GM21367 (cell line): Measurements from ENCODE around the gene NFIA.

Source experiments
- ATAC-seq: cut with Tn5 transposase; IDR thresholded peaks from one replicate; pipeline ENCODE4 v1.9.1; 2021; ENCODE audit not compliant: unreplicated experiment

NFIA gene

DNA sequence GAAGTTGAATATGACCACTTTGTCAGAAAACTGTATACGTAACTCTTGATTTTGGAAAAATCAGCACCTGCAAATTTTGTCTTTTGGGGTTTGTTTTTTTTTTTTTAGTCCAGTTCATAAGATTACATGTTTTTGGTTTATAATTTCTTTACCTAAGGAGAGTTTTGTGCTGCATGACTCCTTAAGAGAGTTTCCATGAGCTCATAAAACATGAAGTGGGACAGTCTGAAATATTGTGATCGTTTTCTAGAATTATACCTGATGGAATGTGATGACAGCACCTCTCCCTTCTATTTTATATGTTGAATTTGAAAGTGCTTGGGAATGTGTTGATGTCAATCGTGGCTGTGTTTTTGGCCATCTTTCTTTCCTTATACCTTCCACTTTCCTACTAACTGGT is 158.5 kb downstream of the NFIA start:
- no peak for ATAC-seq

GRCh38 chr1:61241411-61241838 is 159.1 kb downstream of the NFIA start:
- ATAC-seq = no peak

- no peak for ATAC-seq
Observed at GRCh38 chr1:61241973-61242381, 159.6 kb downstream of the NFIA start.

DNA sequence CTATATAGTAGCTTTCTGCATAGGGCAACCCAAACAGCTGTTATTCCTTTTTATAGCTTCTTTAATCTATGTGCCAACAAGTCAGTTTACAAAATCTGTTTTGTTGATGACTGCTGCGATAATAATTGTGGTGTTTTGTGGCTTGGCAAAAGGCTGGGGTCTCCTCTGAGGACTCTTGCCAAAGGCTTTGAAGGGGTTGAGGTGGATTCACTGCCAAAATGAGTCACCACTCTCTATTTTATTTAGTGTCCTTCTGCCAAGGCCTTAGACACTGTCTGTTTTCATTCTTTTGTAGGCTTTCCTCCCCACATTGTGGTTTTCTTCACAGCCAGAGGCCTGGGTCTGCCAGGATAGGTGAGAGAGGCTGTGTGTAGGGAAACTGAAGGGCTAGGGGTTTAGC is 161.8 kb downstream of the NFIA start:
- no peak for ATAC-seq

DNA sequence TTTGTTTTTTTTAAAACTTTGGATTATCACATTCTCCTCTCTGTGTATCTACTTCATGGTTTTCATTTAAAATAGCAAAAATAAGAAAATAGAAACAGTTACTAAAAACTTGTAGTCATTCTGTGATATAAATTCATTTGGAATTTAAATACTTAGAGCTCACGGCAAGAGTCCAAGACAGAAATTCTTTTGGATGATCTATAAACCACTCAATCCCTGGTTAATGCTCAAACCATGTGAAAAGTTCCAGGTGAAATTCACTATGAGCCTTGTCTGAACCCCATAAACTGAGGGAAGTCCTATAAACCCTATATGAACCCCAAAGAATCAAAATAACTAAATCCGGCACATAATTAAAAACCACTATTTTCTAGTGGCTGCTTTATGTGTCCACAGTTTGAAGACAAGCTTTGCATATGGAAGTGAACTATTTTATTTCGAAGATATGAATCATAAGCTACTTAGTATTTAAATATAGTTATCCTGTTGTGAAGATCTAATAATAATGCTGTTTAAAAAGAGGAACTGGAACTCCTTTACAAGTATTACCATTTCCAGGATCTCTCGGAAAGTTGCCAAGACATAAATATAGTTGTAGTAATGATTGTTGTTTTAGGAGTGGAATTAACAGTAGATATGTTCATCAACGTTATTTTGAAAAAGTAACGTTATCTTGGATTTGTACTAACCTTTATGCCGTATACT is 163.5 kb downstream of the NFIA start:
- ATAC-seq = peak; percentile 59

- no peak for ATAC-seq
Observed at GRCh38 chr1:61247051-61247825, 164.9 kb downstream of the NFIA start.

DNA sequence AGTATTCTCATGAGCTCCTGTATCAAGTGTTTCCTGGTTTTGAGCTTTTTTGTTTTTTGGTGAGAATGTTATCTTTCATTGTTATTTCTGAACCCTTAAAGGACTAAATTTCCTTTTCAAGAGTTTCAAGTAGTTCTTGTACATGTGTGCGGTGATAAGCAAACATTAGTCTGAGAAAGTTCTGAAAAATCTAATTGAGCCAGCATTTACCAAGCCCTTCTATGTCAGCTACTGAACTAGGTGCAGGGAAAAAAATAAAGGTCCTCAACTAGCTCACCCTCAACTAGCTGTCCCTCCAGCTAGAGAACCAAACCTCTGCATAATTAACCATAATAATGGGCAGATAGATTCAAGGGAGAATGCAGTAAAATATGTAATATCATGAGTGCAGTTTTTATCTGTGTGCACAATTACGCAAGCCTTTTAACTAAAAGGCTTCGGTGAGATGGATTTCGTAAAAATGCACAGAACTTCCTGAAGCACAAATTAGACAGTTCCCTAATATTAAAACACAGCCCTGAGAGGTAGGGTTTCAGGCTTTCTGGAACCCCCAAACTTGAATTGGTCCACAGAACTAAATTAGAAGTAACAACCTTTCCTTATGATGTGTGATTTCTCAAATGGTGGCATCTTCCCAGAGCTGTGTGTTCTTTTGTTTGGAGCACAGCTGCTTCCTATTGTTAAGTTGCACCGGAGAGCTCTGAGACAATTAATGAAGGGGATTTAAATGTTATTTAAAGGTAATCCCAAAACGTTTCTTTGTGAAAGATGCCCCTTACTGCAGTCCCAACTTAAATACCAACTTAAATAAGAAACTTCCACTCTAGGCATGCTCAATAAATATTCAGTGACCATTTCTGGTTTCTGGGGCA is 165.8 kb downstream of the NFIA start:
- no peak for ATAC-seq

GRCh38 chr1:61250933-61251332 is 168.6 kb downstream of the NFIA start:
- ATAC-seq = no peak

DNA sequence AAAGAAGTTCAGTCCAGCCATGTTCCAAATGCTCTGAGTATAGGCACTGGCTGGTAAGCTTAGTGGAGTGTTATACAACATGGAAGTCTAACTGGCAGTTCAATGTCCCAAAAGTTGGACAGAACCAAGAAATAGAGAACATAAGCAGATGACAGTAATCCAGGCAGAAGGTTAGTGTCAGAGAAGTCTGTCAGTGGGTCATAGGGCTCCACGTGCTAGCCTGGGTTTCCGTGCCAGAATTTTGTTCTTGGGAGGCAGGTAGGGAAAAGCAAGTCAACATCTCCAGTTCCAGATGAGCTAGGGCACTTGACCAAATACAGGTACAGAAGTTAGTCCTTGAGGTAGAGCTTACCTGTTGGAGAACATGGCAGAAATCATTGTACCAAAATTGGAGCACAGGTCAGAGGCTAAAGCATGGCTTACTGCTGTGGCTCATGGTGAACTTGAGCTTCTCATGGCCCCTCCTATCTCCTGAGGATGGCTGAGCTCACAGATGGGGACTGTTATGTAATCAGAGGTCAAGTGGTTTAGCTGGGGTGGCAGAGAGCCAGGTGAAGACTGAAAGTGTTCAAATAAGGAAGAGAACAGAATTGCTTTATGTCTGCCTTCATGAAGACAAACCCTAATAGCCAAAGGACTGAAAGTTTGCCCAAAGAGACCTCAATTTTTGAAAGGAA is 170.8 kb downstream of the NFIA start:
- ATAC-seq = no peak

DNA sequence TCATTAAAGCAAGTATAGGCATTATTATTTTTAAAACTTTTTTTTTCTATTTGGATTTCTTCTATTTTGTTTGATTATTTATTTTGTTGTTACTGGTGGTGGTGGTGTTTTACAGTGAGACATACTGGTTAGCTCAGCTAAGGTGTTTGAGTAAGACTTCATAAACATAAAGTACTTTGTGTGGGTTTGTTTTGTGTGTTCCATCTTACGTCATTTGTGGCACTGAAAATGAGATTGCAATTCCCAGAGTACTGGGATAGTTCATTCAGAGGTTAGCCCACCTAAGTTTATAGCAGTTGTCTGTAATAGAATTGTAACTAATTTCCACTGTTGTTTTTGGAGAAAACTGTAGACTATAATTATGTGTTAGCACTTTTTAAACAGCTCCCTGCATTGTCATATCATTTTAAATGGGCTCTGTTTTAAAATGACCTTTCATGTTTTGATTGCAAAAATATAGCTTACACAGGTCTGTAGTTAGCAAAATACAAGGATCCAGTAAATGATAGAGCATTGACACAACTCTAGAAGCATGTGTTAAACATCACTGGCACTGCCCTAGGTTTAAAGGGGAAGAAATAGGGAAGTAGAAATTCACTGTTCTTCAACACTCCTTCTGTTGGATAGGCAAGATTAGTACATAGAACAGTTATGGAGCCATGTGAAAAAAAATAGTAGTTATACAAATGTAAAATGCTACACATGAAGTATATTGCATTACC is 171.7 kb downstream of the NFIA start:
- ATAC-seq = no peak

GRCh38 chr1:61254634-61255357 is 172.4 kb downstream of the NFIA start:
- ATAC-seq = no peak

DNA sequence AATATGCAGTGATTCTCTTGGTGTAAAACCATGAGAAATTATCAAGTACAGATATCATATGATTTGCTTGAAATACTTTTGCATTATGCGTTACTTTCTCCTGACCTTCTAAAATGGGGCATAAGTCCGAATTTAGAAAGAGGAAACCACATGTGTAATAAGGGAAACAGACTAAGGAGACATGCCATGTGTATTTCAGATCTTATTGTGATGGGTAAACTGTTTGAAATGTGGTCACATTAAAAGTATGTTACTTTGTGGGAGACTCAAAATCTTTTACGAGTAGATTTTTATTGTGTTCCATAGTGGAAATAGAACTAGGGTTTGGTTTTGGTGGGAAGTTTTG is 173.0 kb downstream of the NFIA start:
- no peak for ATAC-seq

GRCh38 chr1:61259379-61260148 is 177.2 kb downstream of the NFIA start:
- ATAC-seq = no peak

DNA sequence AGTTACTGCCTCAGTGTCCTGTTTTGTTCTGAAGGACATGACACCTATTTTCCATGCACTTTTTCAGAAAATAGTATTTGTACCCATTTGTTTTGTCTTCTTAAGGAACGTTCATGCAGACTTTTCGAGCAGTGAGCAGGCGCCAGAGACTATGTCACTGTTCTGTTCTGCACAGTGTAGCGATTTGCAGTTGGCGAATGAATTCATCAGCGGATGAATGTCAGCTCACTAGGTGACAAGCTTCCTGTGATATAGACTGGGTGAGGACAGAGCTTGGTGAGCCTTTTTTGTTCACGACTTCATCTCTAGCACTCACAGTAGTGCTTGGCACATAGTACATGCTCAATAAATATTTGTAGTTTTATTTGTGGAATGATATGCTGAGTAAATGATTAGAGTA is 177.8 kb downstream of the NFIA start:
- no peak for ATAC-seq

DNA sequence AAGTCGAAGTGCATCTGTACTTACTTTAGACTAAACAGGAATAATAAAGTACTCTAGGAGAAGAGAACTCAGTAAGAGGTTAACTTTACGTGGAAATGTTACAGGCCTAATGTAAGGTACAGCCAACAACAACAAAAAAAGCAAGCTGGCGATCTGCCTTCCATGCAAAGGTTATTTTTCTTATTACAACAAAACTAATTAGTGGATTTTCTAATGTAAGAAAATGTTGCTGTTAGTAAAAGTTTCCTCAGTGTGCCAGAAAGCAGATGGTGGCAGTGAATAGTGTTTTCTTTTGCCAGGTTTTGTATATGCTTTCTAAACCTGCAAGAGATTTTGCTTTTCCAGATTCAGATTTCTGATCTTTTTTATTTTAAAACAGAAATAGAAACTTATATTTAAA is 179.2 kb downstream of the NFIA start:
- no peak for ATAC-seq

GRCh38 chr1:61263905-61264824 is 181.8 kb downstream of the NFIA start:
- ATAC-seq = no peak

GRCh38 chr1:61264825-61265242 is 182.5 kb downstream of the NFIA start:
- no peak for ATAC-seq

DNA sequence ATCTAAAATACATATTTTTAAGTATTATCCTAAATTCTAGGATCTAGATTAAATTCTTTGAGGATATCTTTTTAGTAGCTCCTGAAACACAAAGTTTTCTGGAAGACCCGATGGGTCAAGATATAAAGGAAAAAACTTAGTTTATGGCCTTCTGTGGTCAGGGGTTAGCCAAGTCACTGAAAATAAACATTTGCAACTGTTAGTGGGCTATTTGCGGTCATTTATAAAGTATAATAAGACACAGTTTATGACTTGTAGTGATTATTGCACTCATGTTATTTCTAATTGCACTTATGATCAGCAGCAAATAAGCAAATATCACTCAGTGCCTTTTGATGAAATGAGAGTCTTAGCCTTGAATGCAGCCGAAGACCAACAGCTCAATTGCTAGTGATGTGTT is 183.3 kb downstream of the NFIA start:
- ATAC-seq = no peak
